HG03558 (cell line): ENCODE measurements around the gene ROCK2.
"Not testable (repeated sequence)": the region's sequence is repeated elsewhere in the genome, so short reads cannot be mapped to it uniquely, and the experiment has no call there.

Experiments used
- ATAC-seq: cut with Tn5 transposase; IDR thresholded peaks from one replicate; pipeline ENCODE4 v1.9.1; 2021; ENCODE audit warnings: moderate number of reproducible peaks; ENCODE audit not compliant: unreplicated experiment; ENCODE audit errors: extremely low read depth

ROCK2 gene

DNA sequence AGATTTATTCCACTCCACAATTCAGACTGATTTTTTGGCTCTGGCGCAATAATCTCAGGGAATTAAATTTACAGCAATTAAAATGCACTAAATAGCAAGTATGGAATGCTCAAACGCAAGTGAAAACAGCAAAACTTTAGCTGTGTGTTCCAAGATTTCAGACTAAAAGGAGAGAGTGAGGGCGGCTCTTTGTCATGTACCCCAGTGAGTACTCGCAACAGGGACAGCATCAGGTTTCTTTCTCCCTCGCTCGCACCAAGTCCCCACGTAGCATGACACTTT, 1.1 kb downstream of the ROCK2 start:
- no peak for ATAC-seq

DNA sequence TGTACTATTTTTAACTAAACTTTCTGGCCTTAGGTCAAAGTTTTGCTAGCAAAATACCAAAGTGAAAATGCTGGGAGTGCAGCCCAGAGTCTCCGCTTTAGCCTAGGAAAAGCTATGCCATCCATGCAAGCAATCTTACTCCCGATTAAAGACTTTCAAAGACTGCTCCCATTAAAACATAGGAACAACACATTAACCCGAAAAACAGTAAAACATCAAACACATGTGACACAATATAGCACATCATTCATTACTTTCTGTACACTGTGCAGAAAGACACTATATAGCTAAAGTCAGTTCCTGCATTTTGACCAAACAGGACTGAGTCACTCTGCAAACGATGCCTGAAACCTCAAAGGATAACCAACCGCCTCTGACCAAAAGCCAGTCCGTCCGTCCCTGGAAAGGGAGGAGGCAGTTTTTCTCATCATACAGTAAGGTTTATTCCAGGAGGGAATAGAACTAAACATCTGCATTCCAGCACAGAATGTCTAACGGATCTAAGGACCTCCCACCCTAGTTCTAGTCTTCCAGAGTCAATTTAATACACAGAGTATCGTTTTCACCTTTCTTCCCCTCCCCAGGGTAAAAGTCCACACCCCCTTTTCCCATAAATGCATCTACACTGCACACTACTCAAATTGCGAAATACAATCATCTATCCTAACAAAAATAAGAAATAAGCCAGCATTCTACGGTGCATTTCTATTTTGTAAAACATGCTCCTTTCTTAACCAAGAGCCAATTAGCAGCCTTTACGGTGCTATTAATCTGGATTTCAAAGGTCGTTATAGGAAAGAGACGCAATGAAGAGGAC, 1.7 kb downstream of the ROCK2 start:
- ATAC-seq = no peak

DNA sequence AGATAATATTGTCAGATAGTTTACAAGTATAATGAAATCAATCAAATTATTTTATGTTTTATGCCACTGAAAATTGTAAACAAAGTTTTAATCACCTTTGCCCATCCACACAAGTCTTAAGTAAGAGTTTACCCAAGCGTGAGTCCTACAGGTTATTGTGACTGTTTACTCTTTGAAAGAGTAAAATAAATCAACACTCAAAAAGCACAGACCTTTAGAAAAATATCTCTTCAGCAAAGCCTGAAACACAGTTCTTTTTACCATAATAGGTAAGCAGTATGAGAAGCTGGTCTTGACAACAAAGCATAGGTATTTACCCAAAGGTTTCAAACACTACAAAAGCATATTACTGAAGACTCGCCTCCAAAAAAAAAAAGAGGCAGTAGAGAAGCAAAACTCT, 3.7 kb downstream of the ROCK2 start:
- no peak for ATAC-seq

DNA sequence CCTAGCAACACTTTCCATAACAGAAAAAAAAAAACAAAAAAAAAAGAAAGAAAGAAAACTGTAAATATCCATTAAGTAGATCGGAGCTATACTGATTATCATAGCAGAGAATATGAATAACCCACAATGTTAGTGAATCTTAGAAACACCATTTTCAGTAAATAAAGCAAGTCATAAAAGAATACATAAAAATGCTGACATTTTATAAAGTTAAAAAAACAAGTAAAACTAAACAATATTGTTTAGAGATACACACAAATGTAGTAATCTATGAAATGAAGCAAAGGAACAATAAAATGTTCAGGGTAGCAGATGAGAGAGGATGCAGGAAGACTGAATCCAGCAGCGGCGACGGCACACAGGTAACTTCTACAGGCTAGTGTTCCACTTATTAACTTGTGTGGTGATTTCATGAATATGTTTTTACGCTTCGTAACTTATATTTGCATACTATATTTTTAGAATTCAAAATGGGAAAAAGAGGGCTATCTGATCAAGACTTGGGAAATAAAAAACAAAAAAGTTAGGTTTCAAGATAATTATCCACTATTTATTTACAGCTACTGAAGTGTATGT, 4.8 kb downstream of the ROCK2 start:
- no peak for ATAC-seq

DNA sequence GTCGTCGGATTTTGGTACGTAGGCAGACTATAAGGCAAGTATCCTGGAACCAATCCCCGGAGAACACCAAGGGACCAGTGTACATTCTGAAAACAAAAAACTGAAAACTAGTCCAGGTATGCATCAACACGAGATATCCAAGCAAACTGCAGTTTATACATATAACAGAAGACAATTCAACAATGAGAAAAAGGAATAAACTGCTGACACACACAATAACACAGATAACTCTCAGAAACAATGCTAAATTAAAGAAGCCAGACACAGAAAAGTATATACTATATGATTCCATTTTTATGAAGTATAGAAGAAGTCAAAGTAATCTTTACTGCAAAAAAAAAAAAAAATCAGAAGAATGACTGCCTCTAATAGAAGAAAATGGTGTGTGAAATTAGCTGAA, 5.9 kb downstream of the ROCK2 start:
- no peak for ATAC-seq

DNA sequence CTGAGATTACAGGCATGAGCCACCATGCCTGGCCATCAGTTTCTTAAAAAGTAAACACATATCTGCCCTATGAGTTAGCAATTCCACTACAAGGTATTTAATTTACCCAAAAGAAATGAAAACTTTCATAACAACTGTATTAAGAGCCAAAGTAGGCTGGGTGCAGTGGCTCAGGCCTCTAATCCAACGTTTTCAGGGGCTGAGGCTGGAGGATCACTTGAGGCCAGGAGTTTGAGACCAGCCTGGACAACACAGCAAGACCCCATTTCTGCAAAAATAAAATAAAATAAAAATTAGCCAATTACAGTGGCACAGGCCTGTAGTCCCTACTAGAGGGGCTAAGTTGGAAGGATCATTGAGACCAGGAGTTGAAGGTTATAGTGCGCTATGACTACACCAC, 6.5 kb downstream of the ROCK2 start:
- no peak for ATAC-seq

DNA sequence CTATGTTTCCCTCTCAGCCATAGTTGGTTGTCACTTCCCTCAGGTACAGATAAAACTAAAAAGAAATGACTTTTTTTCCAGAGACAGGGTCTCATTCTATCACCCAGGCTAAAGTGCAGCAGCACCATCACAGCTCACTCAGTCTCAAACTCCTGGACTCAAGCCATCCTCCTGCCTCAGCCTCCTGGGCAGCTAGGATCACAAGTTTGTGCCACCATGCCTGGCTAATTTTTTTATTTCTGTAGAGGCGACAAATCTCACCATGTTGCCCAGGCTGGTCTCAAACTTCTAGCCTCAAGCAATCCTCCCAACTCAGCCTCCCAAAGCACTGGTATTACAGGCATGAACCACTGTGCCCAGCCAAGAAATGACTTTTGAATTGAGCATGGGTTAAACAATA, 8.2 kb downstream of the ROCK2 start:
- ATAC-seq = no peak

DNA sequence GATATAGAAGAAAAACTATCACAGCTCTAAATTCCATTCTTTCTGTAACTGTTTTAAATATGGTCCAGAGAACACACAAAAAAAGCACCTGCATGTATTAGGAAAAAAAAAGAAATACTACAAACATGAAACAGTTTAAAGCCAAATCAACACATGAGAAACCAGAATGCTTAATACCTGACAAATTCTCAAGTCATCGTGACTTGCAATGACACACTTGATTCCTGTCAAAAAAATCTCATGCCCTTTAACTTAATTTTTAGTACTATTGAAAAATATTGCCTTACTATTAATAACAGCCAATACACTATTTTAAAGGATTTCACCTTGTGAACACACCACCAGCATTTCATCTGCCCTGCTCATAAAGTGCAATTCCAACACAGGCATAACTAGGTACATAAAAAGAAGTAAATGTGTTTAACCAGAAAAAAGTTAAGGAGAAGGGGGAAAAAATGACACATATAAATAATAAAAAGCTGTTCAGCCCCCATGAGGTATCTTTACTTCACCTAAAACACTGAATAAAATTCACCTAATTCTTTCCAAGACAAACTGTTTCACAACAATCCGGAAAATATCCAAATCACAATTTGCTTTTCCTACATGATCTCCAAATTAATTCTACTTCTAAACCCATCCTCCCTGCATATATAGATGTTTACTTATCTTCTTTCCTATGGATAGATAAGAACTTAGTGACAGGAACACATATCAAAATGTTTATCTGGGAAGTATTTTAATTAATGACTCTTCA, 10.8 kb downstream of the ROCK2 start:
- no peak for ATAC-seq

DNA sequence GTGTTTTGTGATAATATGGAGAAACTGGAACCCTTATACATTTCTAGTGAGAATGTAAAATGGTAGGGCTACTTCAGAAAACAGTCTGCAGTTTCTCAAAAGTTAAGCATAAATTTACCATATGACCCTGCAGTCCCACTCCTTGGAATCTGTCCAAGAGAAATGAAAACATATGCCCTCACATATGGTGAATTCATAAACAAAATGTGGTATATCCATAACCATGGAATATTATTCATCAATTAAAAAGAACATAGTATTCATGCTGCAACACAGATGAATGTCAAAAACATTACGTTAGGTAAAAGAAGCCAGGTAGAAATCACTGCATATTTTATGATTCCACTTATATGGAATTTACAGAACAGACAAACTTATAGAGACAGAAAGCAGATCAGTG, 11.8 kb downstream of the ROCK2 start:
- ATAC-seq = no peak

DNA sequence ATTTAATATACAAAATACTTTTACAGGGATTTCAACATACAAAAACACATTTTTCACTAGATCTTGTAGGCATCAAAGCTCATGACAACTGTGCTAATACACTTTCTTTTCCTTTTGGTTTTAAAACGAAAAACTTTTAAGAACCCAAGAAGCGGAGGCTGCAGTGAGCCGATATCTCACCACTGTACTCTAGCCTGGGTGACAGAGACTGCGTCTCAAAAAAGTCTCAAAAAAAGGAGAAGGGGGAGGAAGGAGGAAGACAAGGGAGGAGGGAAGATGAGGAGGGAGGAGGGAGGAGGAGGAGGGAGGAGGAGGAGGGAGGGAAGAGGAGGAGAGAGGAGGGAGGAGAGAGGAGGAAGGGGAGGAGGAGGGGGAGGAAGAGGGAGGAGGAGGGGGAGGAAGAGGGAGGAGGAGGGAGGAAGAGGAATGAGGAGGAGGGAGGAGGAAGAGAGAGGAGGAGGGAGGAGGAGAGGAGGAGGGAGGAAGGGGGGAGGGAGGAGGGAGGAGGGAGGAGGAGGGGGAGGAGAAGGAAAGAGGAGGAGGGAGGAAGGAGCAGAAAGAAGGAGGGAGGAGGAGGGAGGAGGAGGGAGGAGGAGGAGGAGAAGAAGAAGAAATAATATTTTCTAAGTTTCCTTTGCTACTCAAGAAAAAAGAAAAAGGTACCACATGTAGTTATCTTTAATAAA, 13.8 kb downstream of the ROCK2 start:
- no peak for ATAC-seq

DNA sequence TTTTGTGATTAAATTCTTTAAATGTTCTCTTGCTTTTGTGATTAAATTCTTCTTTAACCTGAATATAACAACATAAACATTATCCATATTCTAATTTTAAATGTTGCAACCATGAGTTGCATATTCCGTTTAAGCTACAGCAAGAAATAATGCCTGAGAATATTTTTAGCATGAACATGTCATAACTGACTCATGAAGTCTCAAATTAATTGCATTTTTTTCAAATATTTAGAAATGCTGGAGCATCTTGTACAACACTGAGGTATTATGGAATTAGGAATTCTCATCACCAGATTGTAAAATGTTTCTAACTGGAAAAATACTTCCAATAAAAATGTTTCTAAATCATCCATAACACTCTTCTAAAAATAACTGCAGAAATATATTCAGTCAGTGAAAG, 14.7 kb downstream of the ROCK2 start:
- ATAC-seq = no peak

DNA sequence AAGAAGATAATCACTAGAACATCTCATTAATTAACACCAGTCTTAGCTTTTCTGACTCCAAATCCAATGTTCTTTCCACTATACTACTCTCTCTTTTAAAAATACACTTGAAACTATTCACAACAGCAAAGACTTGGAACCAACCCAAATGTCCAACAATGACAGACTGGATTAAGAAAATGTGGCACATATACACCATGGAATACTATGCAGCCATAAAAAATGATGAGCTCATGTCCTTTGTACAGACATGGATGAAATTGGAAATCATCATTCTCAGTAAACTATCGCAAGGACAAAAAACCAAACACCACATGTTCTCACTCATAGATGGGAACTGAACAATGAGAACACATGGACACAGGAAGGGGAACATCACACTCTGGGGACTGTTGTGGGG, 15.9 kb downstream of the ROCK2 start:
- ATAC-seq = not testable (repeated sequence)

DNA sequence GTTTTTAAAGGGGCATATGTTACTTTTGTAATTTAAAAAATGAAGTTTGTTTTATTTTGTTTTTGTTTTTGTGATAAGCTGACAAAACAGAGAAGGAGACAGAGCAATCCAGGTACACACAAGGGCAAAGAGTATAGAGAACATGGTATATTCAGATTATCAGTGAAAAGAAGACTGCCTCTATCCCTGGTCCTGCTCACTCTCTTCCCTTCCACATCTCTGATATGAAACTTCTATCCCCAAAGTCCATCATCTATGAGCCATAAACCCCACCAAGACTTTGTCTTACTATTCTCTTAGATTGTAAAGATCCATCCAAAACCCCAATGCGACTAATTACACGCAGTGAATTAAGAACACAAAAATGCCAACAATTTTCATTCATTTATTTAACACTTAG, 16.6 kb downstream of the ROCK2 start:
- ATAC-seq = no peak

DNA sequence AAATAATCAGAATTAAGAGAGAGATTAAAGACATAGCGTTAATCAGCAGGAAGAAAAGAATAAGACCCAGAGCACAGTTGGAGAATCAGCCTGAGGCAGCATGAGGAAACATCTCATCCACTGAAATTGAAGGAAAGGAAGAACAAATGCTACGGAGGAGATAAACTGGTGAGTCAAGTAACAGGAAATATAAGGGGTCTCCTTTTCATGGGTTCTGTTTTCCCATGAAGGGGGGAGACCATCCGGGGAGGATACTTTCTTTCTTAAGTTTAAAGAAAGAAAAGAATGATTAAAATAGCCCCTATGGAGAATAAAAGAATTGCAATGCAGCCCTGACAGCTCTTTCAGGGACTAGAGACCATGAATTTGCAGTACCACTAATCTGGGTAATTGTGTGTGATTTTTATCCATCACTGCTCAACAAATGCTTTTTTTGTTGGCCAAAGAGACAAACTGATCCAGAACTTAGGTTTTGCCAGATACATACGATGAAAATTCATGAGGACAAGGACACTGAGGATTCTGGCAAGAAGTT, 17.7 kb downstream of the ROCK2 start:
- no peak for ATAC-seq

DNA sequence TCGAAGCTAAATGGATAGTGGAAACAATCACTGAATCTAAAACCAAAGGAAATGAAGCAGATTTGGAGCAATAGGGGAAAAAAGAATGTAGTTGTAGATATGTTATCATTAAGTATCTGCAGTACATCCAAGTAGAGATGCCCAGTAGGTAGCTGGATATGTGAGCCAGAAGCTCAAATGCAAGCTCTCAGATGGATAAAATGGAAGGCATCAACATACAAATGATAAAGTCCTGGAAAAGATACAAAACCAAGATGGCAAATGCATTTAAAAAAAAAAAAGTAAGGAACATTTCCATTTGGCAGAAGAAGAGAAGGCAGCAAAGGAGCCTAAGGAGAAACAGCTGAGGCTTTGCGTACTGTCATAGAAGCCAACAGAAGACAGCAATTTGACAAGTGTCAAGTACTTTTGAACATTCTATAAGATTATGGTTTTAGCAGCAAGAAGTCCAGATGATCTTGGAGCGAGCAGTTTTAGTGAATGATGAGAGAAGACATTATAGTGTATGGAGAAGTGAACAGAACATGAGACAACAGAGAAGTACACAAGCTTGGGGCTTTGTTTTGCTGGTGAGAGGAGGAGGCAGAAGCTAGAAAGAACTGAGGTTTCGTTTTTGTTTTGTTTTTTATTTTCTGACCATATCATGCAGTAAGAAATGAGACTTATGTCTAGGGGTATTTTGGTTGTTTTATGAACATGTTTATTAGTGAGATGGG, 18.3 kb downstream of the ROCK2 start:
- no peak for ATAC-seq

DNA sequence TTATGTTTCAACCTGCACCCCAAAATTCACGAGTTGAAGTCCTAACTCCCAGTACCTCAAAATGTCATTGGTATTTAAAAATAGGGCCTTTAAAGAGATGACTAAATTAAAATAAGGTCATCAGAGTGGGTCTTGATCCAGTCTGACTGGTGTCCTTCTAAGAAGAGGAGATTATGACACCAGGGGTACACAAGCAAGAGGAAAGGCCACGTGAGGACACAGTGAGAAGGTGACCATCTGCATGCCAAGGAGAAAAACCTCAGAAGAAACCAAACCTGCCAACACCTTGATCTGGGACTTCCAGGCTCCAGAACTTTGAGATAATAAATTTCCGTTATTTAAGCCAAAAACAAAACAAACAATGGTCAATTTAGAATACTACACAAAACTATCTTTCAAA, 22.6 kb downstream of the ROCK2 start:
- no peak for ATAC-seq

DNA sequence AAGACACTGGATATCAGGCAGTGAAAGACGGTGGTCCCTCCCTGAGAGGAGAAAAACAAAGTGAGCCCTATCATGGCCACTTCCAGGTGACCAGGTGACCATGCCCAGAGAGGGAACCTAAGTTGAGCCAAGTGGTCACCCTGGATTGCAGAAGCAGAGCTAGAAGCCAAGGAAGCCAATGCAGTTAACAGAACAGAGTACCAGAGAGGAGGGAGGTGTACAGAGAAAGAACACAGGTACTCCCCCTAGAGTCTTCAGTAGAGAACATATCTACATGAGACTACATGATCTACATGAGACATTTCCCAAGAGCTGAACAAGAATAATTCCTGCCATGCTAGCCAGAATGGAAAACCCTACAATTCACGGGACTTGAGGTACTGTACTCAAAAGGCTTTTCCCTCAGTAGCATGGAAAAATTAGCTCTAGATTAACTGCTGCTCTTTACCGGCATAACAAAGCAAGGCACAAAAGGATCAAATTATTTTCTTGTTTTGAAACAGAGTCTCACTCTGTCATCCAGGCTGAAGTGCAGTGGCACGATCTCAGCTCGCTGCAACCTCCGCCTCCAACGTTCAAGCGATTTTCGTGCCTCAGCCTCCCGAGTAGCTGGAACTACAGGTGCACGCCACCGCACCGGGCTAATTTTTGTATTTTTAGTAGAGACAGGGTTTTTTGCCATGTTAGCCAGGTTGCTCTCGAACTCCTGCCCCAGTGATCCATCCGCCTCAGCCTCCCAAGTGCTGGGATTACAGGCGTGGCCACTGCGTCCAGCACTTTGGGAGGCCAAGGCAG, 23.5 kb downstream of the ROCK2 start:
- no peak for ATAC-seq

DNA sequence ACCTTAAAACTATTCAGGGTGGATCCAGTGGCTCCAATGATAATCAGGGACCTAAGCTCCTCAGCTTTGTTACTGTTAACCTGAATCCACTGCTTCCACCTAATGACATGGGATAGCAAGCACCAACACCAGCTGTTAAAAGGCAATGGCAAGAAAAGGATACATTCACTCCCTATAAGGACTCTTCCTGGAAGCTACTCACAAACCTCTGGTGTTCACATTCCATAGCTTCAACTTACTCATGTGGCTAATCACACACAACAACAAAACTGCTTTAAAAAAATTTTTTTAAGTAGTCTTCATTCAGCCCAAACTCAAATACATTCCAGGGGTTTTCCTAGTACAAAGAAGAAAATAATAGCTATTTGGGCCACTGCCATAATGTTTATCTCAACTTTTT, 24.5 kb downstream of the ROCK2 start:
- ATAC-seq = no peak

DNA sequence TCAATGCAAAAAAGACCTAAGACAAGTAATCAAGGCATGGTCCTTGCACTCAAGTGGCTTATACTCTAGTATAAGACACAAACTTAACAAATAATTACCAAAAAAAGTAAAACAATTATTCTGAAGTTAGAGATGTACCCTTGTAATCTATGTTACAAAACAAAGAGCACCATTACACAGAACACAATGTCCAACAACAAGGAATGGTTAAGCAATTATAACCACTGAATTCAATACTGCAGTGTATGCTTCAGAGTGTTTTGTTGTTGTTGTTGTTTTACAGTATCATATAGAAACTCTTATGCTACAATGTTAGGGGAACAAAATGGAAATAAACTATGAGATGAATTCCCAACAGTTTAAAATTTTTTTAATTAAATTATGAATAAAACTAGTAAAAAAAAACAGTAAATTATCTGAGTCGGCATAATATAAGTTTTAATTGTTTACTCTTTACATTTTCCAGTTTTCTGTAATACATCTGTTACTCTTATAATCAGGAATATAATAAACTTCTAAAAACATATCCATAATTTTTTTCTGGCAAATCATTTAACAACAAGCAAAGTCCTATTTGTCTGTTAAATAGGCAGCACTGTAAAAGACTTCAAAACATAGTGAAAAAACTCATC, 29.2 kb downstream of the ROCK2 start:
- no peak for ATAC-seq
